DMS153 (cell line): Measurements from ENCODE around the gene ZNF652.
A peak's percentile ranks its signal among the peaks of the same experiment; 100 is the strongest.
"Not testable (repeated sequence)": the region's sequence is repeated elsewhere in the genome, so short reads cannot be mapped to it uniquely, and the experiment has no call there.

Experiments used
- DNase-seq: peaks from one replicate; lab custom pipeline; 2025; lab: John Stamatoyannopoulos, UW

ZNF652 gene

DNA sequence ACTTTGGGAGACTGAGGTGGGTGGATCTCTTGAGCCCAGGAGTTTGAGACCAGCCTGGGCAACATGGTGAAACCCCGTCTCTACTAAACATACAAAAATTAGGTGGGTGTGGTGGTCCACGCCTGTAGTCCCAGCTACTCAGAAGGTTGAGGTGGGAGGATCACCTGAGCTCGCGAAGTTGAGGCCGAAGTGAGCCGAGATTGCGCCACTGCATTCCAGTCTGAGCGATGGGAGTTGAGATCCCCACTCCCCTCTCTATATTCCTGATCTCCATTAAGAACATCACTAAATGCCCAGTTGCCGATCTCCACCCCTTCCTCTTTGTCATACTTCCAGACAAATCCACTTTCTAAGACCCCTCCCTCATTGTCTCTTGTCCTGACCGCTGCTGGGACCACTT is 24.3 kb upstream of the ZNF652 start:
- no peak for DNase-seq

DNA sequence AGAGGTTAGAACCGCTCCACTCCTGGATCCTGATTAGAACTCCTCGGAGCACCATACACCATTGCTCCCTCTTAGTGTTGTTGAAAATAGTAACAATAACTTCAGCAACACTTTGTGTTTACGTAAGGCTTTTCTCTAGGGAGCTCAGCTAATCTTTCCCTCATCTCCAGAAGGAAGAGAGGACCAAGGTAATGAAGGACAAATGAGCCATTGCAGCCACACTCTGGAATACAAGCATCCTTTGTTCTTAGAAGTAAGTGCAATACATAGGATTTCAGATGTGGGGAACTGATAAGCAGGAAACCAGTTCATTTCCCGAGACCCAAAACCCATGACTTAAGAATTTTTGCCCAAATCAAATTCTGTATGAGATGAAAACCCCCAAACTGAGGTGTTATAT is 22.9 kb upstream of the ZNF652 start:
- no peak for DNase-seq

DNA sequence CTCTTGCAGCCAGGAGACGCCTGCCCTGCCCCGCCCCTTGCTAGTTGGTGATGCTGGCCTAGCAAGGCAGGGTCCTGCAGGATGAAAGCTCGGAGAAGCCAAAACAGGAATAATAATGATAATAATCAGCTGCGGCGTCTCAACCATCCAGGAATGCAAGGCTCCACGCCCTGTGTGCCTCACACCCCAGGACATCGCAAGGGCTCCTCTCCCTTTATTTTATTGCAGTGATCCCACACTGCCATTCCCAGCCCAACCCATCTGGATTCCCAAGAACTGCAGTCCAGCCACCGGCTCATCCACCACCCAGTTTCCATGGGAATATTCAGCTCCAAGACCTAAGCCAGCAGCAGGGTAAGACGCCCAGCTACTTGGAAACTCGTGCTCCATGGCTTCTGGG is 21.0 kb upstream of the ZNF652 start:
- DNase-seq, result no peak

DNA sequence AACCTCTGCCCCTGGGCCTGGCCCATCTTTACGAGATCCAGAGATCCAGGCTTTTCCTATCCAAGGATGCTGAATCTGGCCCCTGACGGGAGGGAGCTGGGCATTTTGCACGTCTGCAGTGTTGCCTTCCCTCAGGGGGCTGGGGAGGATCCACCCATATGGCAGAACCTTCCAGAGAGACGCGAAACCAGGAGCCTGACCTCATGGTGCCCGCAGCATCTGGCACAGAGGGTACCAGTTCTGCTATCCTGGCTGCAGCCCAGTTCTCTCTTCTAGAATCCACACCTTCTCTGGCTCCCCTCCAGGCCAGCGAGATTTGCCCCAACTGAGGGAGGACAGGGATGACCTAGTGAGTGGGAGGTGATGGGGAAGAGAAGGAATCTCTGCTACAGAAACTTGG is 20.5 kb upstream of the ZNF652 start:
- DNase-seq, result no peak

DNA sequence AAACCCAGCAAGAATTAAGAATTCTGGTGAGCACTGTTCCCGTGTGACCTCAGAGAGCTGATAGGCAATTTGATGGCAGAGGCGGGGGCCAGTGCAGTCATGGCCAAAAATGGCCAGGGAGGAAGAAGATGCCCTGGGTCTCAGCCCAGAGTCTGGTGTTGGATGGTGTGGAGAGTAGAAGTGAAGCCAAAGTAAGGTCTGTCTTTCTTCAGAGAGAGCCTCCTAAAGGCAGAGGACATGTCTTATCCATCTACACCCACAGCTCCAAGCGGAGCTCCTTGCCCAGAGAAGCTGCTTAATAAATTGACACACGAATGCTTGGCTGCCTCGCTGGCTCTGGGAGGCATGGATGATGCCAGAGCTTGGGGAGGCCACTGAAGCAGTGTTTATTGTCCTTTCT is 19.7 kb upstream of the ZNF652 start:
- no peak for DNase-seq

DNA sequence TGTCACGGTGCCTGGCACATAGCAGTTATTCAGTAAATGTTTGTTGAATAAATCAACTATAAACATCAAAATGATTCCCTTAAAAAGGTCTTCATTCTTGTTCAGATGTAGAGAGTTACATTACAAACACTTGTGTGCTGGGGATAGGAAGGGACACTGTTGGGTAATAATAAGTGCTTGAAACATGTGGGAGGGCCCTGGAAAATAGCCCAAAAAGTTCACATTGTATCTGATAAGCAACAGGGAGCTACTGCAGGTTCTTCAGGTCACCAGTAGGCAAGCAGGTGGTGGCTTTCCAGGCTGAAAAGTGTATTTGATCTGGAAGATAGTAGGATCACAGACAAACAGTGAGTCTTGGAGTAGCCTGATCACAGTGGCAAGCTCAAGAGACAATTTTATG is 19.0 kb upstream of the ZNF652 start:
- no peak for DNase-seq

DNA sequence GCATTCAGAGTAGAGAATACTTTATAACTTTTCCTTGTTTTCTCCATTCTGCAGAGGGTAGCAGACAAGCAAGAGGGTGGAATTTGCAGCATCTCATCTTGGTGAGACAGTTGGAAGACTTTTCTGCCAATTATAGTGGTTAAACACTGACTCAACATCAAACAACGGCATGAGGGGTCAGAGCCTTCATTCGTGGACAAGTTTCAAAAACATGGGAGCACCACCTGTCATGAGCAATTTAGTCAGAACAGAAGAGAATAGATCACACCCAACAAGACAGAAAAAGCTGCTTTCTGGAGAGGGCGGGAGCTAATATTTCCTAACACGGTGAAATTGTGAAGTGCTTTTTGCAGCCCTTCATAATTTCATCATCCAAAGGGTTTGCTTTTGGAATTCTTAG is 17.9 kb upstream of the ZNF652 start:
- DNase-seq, result no peak

DNA sequence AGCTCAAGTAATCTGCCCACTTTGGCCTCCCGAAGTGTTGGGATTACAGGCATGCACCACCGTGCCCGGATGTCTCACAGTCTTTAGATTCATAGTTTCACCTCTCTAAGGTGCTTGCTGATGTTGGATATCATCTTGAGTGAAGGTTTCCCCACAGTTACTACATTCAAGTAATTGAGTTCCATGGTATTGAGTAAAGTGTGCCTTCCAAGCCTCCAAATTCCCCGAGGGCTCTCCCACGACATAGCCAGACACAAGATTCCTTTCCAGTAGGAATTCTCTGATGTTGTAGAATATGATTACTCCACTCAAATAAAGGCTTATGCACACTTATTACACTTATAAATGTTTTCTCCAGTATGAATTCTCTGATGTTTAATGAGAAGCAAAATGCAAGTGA is 16.3 kb upstream of the ZNF652 start:
- no peak for DNase-seq

DNA sequence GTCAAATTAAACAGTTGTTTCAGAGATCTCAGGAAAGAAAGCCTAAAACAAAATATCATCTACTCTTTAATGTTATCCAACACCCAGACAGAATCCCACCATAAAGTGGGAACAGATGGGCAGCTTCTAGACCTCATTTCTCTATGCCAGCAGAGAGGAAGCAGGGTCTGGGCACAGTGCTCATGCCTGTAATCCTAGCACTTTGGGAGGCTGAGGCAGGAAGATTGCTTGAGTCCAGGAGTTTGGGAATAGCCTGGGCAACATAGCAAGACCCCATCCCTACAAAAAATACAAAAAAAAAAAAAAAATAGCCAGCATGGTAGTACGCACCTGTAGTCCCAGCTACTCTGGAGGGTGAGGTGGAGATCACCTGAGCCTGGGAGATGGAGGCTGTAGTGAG is 13.5 kb upstream of the ZNF652 start:
- DNase-seq, result no peak

DNA sequence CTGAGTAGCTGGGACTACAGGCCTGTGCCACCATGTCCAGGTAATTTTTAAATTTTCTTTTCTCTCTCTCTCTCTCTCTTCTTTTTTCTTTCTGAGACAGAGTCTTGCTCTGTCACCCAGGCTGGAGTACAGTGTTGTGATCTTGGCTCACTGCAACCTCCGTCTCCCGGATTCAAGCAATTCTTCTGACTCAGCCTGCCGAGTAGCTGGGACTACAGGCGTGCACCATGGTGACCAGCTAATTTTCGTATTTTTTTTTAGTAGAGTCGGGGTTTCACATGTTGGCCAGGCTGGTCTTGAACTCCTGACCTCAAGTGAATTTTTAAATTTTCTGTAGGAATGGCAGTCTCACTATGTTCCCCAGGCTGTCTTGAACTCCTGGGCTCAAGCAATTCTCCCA is 11.1 kb upstream of the ZNF652 start:
- DNase-seq, result no peak

DNA sequence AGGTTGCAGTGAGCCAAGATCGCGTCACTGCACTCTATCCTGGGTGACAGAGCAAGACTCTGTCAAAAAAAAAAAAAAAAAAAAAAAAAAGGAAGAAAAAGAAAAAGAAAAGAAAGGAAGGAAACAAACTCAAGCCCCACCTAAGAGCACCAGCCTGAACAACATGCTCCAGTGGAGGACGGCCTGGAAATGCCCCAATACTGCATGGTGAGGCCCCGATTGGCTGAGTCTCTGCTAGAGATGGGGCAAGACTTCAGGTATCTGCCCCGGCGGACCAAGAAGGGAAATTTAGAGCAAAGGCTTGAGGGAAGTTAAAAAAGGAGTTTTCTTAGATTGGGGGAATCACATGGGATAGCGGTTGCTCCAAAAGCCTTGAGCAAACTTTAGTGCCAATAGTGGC is 10.4 kb upstream of the ZNF652 start:
- no peak for DNase-seq

DNA sequence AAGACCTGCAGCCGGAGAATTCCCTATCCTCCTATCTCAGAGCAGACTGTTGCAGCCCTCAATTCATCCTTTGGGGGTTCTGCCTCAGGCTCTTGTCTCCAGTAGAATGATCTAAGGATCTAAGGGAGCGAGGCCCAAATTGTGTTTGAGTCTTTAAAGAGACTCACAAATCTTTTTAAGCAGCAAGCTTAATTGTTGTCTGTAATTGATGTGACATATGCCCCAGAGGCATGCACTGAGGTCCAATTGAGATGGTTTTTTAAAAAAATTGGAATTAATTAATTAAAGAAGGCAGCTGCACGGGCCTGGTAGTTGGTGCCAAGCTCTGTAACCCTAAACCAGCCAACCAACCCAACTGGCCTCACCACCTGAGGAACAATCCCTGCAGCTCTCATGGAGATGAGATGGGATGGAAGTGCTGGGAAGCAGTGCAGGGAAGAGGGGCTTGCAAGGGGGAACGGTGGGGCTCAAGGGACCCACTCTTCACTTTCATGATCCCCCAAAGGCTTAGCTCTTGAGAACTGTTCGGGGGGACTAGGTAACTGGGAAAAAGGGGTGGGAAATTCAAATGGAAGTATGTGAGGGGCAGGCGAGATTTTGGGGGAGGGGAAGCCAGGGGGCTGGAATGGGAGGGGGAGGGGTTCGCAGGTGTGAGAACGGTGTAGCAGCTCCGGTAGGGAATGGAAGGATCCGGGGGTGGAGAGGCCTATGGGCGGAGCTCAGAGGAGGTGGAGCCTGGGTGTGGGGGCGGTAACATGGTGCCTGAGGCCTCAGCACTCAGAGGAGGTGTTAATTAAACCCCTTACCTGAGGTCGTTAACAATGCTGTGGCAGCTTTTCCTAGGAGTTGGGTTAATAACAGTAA is 9.2 kb upstream of the ZNF652 start:
- no peak for DNase-seq

DNA sequence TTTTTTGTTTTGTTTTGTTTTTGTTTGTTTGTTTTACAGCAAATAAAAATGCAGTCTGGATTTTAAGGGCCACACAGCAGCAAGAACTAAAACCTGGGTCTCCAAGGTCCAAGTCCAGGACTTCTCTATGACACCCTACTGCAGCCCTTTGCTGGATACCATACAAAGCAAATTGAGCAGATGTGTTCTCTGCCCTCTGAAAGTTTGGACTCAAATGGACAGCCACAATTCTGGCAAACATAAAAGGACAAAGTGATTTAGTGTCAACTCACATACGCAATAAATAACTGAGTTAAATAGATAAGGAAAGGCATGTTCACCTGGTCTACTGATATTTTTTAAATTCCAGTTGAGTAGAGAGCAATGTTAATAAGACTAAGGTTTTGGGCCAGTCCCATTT is 7.7 kb upstream of the ZNF652 start:
- DNase-seq, result no peak

DNA sequence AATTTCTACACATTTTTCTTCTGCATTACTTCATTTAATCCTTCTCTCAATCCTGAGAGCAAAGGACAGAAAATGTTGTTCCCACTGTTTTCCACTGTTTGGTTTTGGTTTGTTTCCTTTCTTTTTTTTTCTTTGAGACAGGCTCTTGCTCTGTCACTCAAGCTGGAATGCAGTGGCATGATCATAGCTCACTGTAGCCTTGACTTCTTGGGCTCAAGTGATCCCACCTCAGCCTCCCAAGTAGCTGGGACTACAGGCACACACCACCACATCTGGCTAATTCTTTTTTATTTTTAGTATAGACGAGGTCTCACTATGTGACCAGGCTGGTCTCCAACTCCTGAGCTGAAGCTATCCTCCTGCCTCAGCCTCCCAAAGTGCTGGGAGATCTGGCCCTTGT is 7.0 kb upstream of the ZNF652 start:
- no peak for DNase-seq

DNA sequence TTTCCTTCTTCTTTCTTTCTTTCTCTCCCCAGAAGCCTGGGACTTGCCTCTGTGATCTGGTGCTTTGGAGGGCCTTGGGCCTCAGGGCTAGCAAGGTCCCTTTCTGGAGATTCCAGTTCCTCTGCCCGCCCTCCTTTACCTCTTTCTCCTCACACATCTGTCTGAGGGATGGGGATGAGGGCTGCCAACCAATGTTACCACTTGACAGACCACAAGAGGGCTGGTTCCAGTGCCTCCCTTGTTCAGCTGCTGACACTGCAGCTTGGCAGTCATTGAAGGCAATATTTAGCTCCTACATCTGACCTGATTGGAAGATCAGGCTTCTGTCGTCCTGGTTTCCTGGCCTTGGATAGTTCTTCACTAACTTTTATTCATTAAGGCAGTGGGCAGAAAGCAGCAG is 3.6 kb upstream of the ZNF652 start:
- peak; percentile 3 for DNase-seq

DNA sequence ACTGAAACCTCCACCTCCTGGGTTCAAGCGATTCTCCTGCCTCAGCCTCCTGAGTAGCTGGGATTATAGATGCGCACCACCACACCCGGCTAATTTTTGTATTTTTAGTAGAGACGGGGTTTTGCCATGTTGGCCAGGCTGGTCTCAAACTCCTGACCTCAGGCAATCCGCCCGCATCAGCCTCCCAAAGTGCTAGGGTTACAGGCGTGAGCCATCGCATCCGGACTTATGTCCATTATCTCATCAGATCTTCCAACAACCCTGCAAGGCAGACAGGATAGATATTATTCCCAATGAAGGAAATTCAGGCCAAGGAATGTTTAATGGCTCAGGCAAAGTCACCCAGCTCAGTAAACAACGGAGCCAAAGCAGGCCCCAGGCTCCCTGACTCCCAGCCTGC is 3.1 kb upstream of the ZNF652 start:
- DNase-seq, result not testable (repeated sequence)

DNA sequence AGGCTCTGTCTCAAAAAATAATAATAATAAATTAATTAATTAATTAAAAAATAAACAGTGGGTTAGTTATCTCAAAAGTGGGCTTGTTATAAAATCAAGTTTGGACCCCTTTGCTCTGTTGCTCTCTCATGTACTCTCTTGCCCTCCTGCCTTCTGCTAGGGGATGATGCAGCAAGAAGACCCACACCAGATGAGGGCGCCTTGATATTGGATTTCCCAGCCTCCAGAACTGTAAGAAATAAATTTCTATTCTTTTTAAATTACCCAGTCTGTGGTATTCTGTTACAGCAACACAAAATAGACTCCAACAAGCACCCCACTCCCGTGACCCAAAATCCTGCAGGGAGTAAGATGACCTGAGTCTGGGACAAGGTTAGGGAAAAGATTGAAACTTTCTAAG is 2.1 kb upstream of the ZNF652 start:
- DNase-seq, result no peak

DNA sequence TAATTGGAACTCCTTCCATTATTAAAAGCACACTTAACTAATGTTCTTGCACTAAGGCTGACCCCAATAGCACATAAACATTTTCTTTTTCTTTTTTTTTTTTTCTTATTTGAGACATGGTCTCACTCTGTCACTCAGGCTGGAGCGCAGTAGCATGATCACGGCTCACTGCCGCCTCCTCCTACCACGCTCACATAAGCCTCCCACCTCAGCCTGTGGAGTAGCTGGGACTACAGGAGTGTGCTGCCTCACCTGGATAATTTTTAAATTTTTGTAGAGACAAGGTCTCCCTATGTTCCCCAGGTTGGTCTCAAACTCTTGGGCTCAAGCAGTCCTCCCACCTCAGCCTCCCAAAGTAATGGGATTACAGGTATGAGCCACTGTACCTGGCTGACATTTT is 1.2 kb upstream of the ZNF652 start:
- DNase-seq, result no peak

DNA sequence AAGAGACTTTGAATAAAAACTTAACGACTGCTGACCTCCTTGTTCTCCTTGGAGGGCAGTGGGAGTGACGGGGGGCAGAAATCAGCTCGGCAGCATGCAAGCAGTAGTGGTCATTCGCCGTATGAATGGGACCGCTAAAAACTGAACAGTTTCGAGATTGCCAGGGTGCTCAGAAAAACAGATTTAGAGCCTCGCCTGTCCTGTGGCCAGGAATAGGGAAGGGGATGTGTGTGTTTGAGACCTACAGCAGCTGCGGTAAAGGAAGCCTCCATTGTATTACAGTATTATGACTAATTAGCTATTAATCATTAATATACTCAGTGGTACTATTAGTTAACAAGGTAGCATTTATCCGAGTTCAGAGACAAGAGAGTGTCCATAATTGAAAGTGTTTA is 670 bp upstream of the ZNF652 start:
- DNase-seq, result peak; percentile 3

DNA sequence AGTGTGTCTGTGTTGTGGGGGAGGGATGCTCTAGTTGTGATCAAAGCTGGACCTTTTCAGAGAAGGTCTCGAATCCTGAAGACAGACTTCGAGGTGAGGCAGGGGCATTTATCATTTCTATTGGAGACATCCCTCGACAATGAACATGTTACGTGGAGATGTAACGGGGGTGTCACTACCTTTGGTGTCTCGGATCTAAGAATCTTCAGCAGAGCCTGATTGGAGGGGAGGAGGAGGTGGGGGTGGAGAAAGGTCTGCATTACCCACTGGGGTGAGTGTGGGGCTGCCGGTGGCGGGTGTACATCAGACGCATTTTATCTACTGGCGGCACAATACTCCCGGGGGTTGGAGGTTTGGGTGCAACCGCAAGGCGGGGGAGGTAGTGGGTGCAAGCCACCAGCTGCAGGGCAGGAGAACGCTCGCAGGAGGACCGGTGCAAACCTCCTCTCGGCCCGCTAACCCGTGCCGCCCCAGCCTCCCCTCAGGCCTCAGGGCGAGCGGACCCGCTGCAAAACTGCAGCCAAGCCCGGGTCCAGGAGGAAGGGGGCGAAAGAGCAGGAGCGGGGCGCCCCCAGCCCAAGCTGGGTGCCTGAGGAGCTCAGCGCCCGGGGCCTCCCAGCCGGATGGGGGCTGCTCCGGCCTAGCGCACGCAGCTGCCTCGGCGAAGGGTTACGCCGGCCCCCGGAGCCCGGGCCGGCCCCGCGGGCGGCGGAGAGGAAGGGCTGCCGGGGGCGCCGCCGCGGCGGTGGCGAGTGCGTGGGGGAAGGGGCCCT is 735 bp downstream of the ZNF652 start:
- DNase-seq, result peak; percentile 11

DNA sequence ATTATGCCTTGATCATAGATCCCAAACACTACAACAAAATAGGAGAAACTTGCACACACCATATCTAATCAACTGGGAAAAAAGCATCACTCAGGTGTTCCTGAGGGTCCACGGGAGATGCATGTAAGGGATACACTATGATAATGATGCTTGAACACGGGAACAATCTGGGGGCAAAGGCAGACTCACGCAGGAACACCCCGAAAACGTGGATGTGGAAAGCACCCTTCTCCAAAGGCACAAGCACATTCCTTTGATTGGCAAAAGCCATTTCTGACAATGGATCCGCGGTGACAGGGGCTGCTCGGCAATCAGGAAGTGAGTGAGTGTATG is 1.3 kb downstream of the ZNF652 start:
- no peak for DNase-seq

DNA sequence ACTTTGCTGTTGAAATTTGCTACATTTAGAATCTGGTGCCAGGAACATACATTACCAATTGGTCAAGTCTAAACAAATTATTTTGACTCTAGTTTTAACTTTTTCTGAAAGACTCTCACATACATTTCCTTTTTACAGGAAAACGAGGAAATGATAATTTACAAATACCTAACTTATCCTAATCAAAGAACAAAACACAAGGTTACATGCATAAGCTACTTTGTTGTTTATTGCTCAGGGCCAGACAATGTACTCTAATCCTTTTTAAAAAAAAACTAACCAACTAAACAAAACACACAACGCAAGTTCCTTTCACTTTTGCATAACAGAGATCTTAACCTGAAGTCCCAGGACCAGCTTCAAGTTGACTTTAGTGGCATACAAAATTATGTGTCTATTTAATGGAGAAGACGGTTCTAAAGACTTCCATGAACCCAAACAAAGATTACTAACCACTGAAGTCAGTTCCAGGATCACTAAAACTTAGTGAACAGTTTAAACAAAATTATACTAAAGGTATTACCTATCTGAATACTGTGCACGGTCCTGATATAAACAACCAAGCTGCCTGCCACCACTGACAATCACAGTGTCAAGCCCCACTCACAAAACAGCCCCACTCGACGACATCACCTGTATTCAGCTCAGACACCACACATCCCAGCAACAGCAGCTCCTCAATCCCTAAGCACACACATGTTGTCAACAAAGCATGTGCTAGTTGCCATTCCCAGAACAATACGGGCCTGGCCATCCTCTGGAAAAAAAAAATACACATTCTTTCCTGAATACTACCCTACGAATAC is 1.9 kb downstream of the ZNF652 start:
- DNase-seq, result no peak
